ENCODE results near the gene HNRNPC. TPM values are rescaled to one million over a fixed set of nuclear protein-coding genes. Genes with fewer than 3 reads are reported as not detected.

Gene HNRNPC
- total and polyA plus RNA-seq, 2 experiments from 2014 or later = 513 to 800 TPM

GRCh38 chr14:21261824-21262223 is 7.4 kb downstream of the HNRNPC start:
- Histone ChIP-seq H4K20me1 (ENCODE audit: insufficient read depth, poor library complexity, severe bottlenecking) (peaks cover 100% of the 10 kb centered on the region), H3K27ac (no peak overlapping the region), H3K79me2 (peaks cover 100% of the 10 kb centered on the region), H3K4me2 (peak overlapping the region; percentile 90), H3K4me1 (ENCODE audit: insufficient read depth) (peaks cover 59% of the 10 kb centered on the region), H3K9me2 (replicated peaks; ENCODE audit: insufficient read depth) (no peaks in the 10 kb centered on the region), H2AFZ (no peak overlapping the region), H3K9me3 (ENCODE audit: low read depth) (no peaks in the 10 kb centered on the region), H3K27me3 (no peaks in the 10 kb centered on the region), H3K4me3 (no peak overlapping the region), H3K36me3 (replicated peaks; ENCODE audit: insufficient read depth, low read depth) (peaks cover 10% of the 10 kb centered on the region)
- DNase-seq (ENCODE audit: low spot score) = no peak
- WGBS (ENCODE audit: low lambda C conversion rate, missing lambda C conversion rate) = 88% methylated on average over 1 of the region's 1 CpG
- TF ChIP-seq, protein P1, sequence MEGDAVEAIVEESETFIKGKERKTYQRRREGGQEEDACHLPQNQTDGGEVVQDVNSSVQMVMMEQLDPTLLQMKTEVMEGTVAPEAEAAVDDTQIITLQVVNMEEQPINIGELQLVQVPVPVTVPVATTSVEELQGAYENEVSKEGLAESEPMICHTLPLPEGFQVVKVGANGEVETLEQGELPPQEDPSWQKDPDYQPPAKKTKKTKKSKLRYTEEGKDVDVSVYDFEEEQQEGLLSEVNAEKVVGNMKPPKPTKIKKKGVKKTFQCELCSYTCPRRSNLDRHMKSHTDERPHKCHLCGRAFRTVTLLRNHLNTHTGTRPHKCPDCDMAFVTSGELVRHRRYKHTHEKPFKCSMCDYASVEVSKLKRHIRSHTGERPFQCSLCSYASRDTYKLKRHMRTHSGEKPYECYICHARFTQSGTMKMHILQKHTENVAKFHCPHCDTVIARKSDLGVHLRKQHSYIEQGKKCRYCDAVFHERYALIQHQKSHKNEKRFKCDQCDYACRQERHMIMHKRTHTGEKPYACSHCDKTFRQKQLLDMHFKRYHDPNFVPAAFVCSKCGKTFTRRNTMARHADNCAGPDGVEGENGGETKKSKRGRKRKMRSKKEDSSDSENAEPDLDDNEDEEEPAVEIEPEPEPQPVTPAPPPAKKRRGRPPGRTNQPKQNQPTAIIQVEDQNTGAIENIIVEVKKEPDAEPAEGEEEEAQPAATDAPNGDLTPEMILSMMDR (IDR thresholded peaks at IDR 0.05; ENCODE audit: poor library complexity) = no peak
- TF ChIP-seq EZH2 (IDR thresholded peaks at IDR 0.05; ENCODE audit: borderline replicate concordance) (no peak), EZH2phosphoT487 (IDR thresholded peaks at IDR 0.05; ENCODE audit: low read depth, severe bottlenecking, unreplicated experiment) (no peak)

GRCh38 chr14:21258889-21259787 is 10.1 kb downstream of the HNRNPC start:
- H3K9me3 ChIP-seq (ENCODE audit: low read depth) = no peaks in the 10 kb centered on the region
- peak overlapping the region; percentile 42 for H3K4me2 ChIP-seq
- peaks cover 43% of the 10 kb centered on the region for H3K4me1 ChIP-seq (ENCODE audit: insufficient read depth)
- no peaks in the 10 kb centered on the region for H3K9me2 ChIP-seq (replicated peaks; ENCODE audit: insufficient read depth)
- DNase-seq (ENCODE audit: low spot score) = no peak
- H3K79me2 ChIP-seq = peaks cover 100% of the 10 kb centered on the region
- WGBS (ENCODE audit: low lambda C conversion rate, missing lambda C conversion rate) = 93% methylated on average over 5 of the region's 5 CpGs
- peaks cover 100% of the 10 kb centered on the region for H4K20me1 ChIP-seq (ENCODE audit: insufficient read depth, poor library complexity, severe bottlenecking)
- TF ChIP-seq EZH2phosphoT487 (IDR thresholded peaks at IDR 0.05; ENCODE audit: low read depth, severe bottlenecking, unreplicated experiment) (no peak), EZH2 (IDR thresholded peaks at IDR 0.05; ENCODE audit: borderline replicate concordance) (no peak)
- TF ChIP-seq, protein P1 (IDR thresholded peaks at IDR 0.05; ENCODE audit: poor library complexity) = no peak
- peak overlapping the region; percentile 4 for H3K27ac ChIP-seq
- no peaks in the 10 kb centered on the region for H3K27me3 ChIP-seq
- no peak overlapping the region for H2AFZ ChIP-seq
- peaks cover 10% of the 10 kb centered on the region for H3K36me3 ChIP-seq (replicated peaks; ENCODE audit: insufficient read depth, low read depth)
- no peak overlapping the region for H3K4me3 ChIP-seq

DNA sequence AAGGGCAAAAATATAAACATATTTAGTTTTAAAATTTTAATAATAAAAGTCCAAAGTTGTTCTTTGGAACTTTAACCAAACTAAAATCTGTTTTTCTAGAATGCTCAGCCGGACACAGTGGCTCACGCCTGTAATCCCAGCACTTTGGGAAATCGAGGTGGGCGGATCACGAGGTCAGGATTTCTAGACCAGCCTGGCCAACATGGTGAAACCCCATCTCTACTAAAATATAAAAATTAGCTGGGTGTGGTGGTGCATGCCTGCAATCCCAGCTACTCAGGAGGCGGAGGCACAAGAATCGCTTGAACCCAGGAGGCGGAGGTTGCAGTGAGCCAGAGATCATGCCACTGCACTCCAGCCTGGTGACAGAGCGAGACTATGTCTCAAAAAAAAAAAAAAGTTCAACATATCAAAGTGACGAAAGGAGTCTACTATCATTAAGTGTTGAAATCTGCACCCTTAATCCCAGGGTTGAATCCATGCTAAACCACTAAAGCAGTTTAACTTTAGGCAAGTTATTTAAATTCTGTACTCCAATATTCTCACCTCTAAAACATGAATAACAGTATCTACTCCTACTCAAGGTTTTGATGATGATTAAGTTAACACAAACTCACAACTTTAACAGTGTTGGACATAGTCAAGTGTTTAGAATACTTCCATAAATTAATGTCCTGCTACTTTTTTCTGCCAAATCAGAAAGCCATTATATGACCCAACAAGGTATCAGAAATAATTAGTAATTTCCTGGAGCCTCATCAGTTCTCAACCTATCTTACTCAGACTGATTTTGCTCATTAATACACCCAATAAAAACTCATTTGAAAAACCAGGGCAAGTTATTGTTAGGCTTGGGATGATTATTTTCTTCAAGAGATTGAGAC is 11.0 kb downstream of the HNRNPC start:
- no peak for DNase-seq (ENCODE audit: low spot score)
- H3K27me3 ChIP-seq = no peaks in the 10 kb centered on the region
- no peaks in the 10 kb centered on the region for H3K9me3 ChIP-seq (ENCODE audit: low read depth)
- H3K9me2 ChIP-seq (replicated peaks; ENCODE audit: insufficient read depth) = no peaks in the 10 kb centered on the region
- H4K20me1 ChIP-seq (ENCODE audit: insufficient read depth, poor library complexity, severe bottlenecking) = peaks cover 100% of the 10 kb centered on the region
- H2AFZ ChIP-seq = no peak overlapping the region
- H3K79me2 ChIP-seq = peaks cover 100% of the 10 kb centered on the region
- H3K4me1 ChIP-seq (ENCODE audit: insufficient read depth) = peaks cover 36% of the 10 kb centered on the region
- H3K36me3 ChIP-seq (replicated peaks; ENCODE audit: insufficient read depth, low read depth) = peaks cover 10% of the 10 kb centered on the region
- H3K27ac ChIP-seq = peak overlapping the region; percentile 4
- TF ChIP-seq EZH2phosphoT487 (IDR thresholded peaks at IDR 0.05; ENCODE audit: low read depth, severe bottlenecking, unreplicated experiment) = no peak
- WGBS (ENCODE audit: low lambda C conversion rate, missing lambda C conversion rate) = 93% methylated on average over 10 of the region's 10 CpGs
- H3K4me2 ChIP-seq = peak overlapping the region; percentile 44
- H3K4me3 ChIP-seq = no peak overlapping the region
